HCT116 (cell line): ENCODE data around the gene ADAM17. TPM values are rescaled to one million over a fixed set of nuclear protein-coding genes. Genes with fewer than 3 reads are reported as not detected.

ENCODE experiments used
- ATAC-seq: fragments of 200-7000 bp; cut with Tn5 transposase; 2 replicates; pipeline ENCODE4 v1.9.1; 2020; ENCODE audit warnings: mild to moderate bottlenecking, moderate library complexity
- BruUV-seq: library from RNA; stranded (reverse); fragments of 400-500 nt; replicated peaks from 2 replicates; lab custom pipeline; 2021; lab: Mats Ljungman, UMichigan
- CTCF ChIA-PET: fragments of 300-600 bp; sonication (Branson Sonifier 250); formaldehyde crosslinking; loops from one replicate; lab custom pipeline; 2021; ENCODE audit warnings: antibody characterized with exemption; lab: Charles Lee
- POLR2A ChIA-PET: fragments of 300-600, 350-600 bp; sonication (Branson Sonifier 250); formaldehyde crosslinking; loops from one replicate; lab custom pipeline; 2021; ENCODE audit warnings: antibody characterized with exemption; lab: Charles Lee
- RAD21 ChIA-PET, 2 experiments: fragments of 300-600 bp; sonication (Branson Sonifier 250); formaldehyde crosslinking; loops; one replicate each; lab custom pipeline; 2023; ENCODE audit warnings: low total read pairs in 2 of 2; ENCODE audit not compliant: uncharacterized antibody in 2 of 2, unreplicated experiment in 2 of 2, low non-redundant PET in 1 of 2; lab: Charles Lee
- DNase-seq: peaks from one replicate; pipeline ENCODE4 v3.0.0-alpha.2; 2010; ENCODE audit warnings: low read depth, low spot score
- H2AFZ ChIP-seq: fragments of 200-600 bp; shearing (Covaris generic), sonication (generic); 2 replicates; pipeline ENCODE4 v1.6.1; 2017; ENCODE audit warnings: low read depth, mixed run types, mixed read lengths, antibody characterized with exemption, low read length; ENCODE audit not compliant: poor library complexity, severe bottlenecking
- H3K27ac ChIP-seq: 2 replicates; pipeline ENCODE4 v1.5.1; 2012; ENCODE audit warnings: low read depth, low read length
- H3K27me3 ChIP-seq: fragments of 200-600 bp; sonication (generic); 2 replicates; pipeline ENCODE4 v1.6.1; 2016; ENCODE audit warnings: mixed run types, low read length, mixed read lengths; ENCODE audit not compliant: insufficient read depth
- H3K36me3 ChIP-seq, 2 experiments: fragments of 200-500 bp in 1 of 2; fragments of 200-600 bp in 1 of 2; sonication (Bioruptor generic) in 1 of 2; sonication (generic) in 1 of 2; 2 replicates each; pipeline versions ENCODE4 v1.5.1 to v1.6.1; 2014 to 2016; ENCODE audit warnings: low read length in 2 of 2, inconsistent platforms in 1 of 2, mixed read lengths in 1 of 2, mixed run types in 1 of 2; ENCODE audit not compliant: insufficient read depth in 2 of 2, control insufficient read depth in 1 of 2
- H3K4me1 ChIP-seq, 2 experiments: fragments of 200-600 bp in 1 of 2; sonication (generic) in 1 of 2; 2 replicates each; pipeline versions ENCODE4 v1.5.1 to v1.6.1; 2012 to 2017; ENCODE audit warnings: low read length in 2 of 2, inconsistent platforms in 1 of 2, mild to moderate bottlenecking in 1 of 2, mixed read lengths in 1 of 2, mixed run types in 1 of 2, moderate library complexity in 1 of 2; ENCODE audit not compliant: insufficient read depth in 2 of 2, control insufficient read depth in 1 of 2
- H3K4me2 ChIP-seq: fragments of 200-600 bp; sonication (generic); 2 replicates; pipeline ENCODE4 v1.6.1; 2017; ENCODE audit warnings: mixed run types, low read length, mixed read lengths
- H3K4me3 ChIP-seq, 2 experiments: fragments of 200-600 bp in 1 of 2; sonication (generic) in 1 of 2; replicated peaks in 1 of 2; 2 replicates each; pipeline ENCODE4 v1.5.1; 2011 to 2016; ENCODE audit warnings: low read length in 2 of 2, control low read depth in 1 of 2, low read depth in 1 of 2, mild to moderate bottlenecking in 1 of 2, mixed read lengths in 1 of 2, mixed run types in 1 of 2
- H3K79me2 ChIP-seq: fragments of 200-600 bp; sonication (generic); 2 replicates; pipeline ENCODE4 v1.6.1; 2017; ENCODE audit warnings: mild to moderate bottlenecking, mixed run types, low read length, moderate library complexity, mixed read lengths; ENCODE audit not compliant: insufficient read depth
- H3K9ac ChIP-seq: fragments of 200-600 bp; sonication (generic); 2 replicates; pipeline ENCODE4 v1.6.1; 2016; ENCODE audit warnings: low read length, mixed read lengths
- H3K9me2 ChIP-seq: fragments of 200-600 bp; sonication (generic), shearing (Covaris generic); 2 replicates; pipeline ENCODE4 v1.6.1; 2017; ENCODE audit warnings: mixed run types, mild to moderate bottlenecking, moderate library complexity; ENCODE audit not compliant: insufficient read depth
- H3K9me3 ChIP-seq, 2 experiments: fragments of 200-500 bp in 1 of 2; fragments of 200-600 bp in 1 of 2; sonication (Bioruptor generic) in 1 of 2; sonication (generic) in 1 of 2; 2 replicates each; pipeline ENCODE4 v1.6.1; 2014 to 2017; ENCODE audit warnings: low read length in 2 of 2, mixed read lengths in 2 of 2, inconsistent platforms in 1 of 2, low read depth in 1 of 2, mild to moderate bottlenecking in 1 of 2, mixed run types in 1 of 2, moderate library complexity in 1 of 2; ENCODE audit not compliant: control insufficient read depth in 1 of 2, insufficient read depth in 1 of 2
- H4K20me1 ChIP-seq: fragments of 200-600 bp; sonication (generic), shearing (Covaris generic); 2 replicates; pipeline ENCODE4 v1.6.1; 2017; ENCODE audit warnings: mixed run types, mild to moderate bottlenecking, moderate library complexity; ENCODE audit not compliant: insufficient read depth
- ATF3 ChIP-seq: IDR thresholded peaks from 2 replicates; pipeline ENCODE4 v1.6.1; 2012
- CEBPB ChIP-seq: IDR thresholded peaks from 2 replicates; pipeline ENCODE4 v1.6.1; 2012; ENCODE audit warnings: low read depth
- EGR1 ChIP-seq: IDR thresholded peaks from 2 replicates; pipeline ENCODE4 v1.6.1; 2012; ENCODE audit warnings: low read depth
- ELF1 ChIP-seq: IDR thresholded peaks from 2 replicates; pipeline ENCODE4 v1.6.1; 2012; ENCODE audit warnings: low read depth, borderline replicate concordance
- EZH2 ChIP-seq: fragments of 200-600 bp; sonication (generic); IDR thresholded peaks from 2 replicates; pipeline ENCODE4 v1.6.1; 2017; ENCODE audit warnings: antibody characterized with exemption, mixed run types
- EZH2phosphoT487 ChIP-seq: fragments of 200-600 bp; IDR thresholded peaks from 2 replicates; pipeline ENCODE4 v1.6.1; 2018; ENCODE audit warnings: antibody characterized with exemption, borderline replicate concordance
- FOSL1 ChIP-seq: IDR thresholded peaks from 2 replicates; pipeline ENCODE4 v1.6.1; 2012; ENCODE audit warnings: low read depth
- JUND ChIP-seq: IDR thresholded peaks from 2 replicates; pipeline ENCODE4 v1.6.1; 2012
- POLR2A ChIP-seq: IDR thresholded peaks from 2 replicates; pipeline ENCODE4 v1.7.0; 2011; ENCODE audit warnings: borderline replicate concordance; ENCODE audit not compliant: insufficient read depth, insufficient read length; ENCODE audit errors: extremely low read depth
- POLR2AphosphoS5 ChIP-seq: IDR thresholded peaks from 2 replicates; pipeline ENCODE4 v1.6.1; 2011; ENCODE audit warnings: mild to moderate bottlenecking, low read depth, low read length, moderate library complexity
- RAD21 ChIP-seq: IDR thresholded peaks from 2 replicates; pipeline ENCODE4 v1.6.1; 2012; ENCODE audit warnings: low read depth, mild to moderate bottlenecking
- REST ChIP-seq: IDR thresholded peaks from 2 replicates; pipeline ENCODE4 v1.6.1; 2012; ENCODE audit warnings: low read depth
- SP1 ChIP-seq: IDR thresholded peaks from 2 replicates; pipeline ENCODE4 v1.6.1; 2012; ENCODE audit warnings: low read depth
- TCF7L2 ChIP-seq: IDR thresholded peaks from 2 replicates; pipeline ENCODE4 v1.7.0; 2011; ENCODE audit warnings: borderline replicate concordance, inconsistent platforms; ENCODE audit not compliant: insufficient read depth, insufficient read length; ENCODE audit errors: extremely low read depth
- YY1 ChIP-seq: IDR thresholded peaks from 2 replicates; pipeline ENCODE4 v1.6.1; 2011; ENCODE audit warnings: low read length, low read depth, moderate library complexity, mild to moderate bottlenecking; ENCODE audit not compliant: insufficient replicate concordance; ENCODE audit errors: extremely low read depth
- ZBTB33 ChIP-seq: IDR thresholded peaks from 2 replicates; pipeline ENCODE4 v1.6.1; 2011; ENCODE audit warnings: mild to moderate bottlenecking, low read length, moderate library complexity; ENCODE audit not compliant: insufficient replicate concordance; ENCODE audit errors: extremely low read depth
- ZFX ChIP-seq: fragments of 450-650 bp; IDR thresholded peaks from 2 replicates; pipeline ENCODE4 v1.6.1; 2017
- intact Hi-C: fragments of 100-400 bp; cut with micrococcal nuclease; formaldehyde crosslinking; loops from 2 replicates; pipeline ENCODE4 v1.10.0; 2022
- total RNA-seq: library from RNA; stranded (reverse); gene quantifications from one replicate; pipeline ENCODE4 v1.2.1, GENCODE V29; 2021; ENCODE audit not compliant: unreplicated experiment

ADAM17 gene
- total RNA-seq, 1 experiment from 2014 or later: 39.2 TPM

GRCh38 chr2:9594366-9595054, 38.9 kb upstream of the ADAM17 start:
- RAD21 ChIA-PET: interaction anchor here in 1 of 2 experiments (1.3 kb wide), 1 partner anchor 11 kb away, joined by 3 read pairs; no protein-coding TSS in a partner anchor
- no TSS peak for BruUV-seq
- POLR2A ChIA-PET: interaction anchor here (0.7 to 2.7 kb wide), 4 partner anchors 9 to 39 kb away, joined by 4 to 10 read pairs (median 5); partner anchors contain the start of genes ADAM17 and YWHAQ
- peaks cover 0 to 5% of the 10 kb centered on the region in 2 experiments; a peak in 2 of 4 replicates for H3K9me3 ChIP-seq
- no peaks in the 10 kb centered on the region for H3K9me2 ChIP-seq
- peaks cover 6% of the 10 kb centered on the region; the same call in 1 of the 2 replicates for H4K20me1 ChIP-seq
- H3K4me2 ChIP-seq: peak overlapping the region; percentile 59
- ATAC-seq (peak; percentile 87), DNase-seq (peak; percentile 59)
- H3K4me1 ChIP-seq: peaks cover 41 to 47% of the 10 kb centered on the region in 2 experiments
- H2AFZ ChIP-seq: no peak overlapping the region
- peaks cover 2 to 33% of the 10 kb centered on the region in 2 experiments; a peak in 2 of 4 replicates for H3K36me3 ChIP-seq
- no peak for TF ChIP-seq ELF1
- no peak for TF ChIP-seq RAD21
- TF ChIP-seq POLR2A: no peak
- TF ChIP-seq REST: no peak
- peak; percentile 24; the same call in 1 of the 2 replicates for TF ChIP-seq SP1
- peak; percentile 88 for TF ChIP-seq EGR1
- no peak for TF ChIP-seq TCF7L2
- TF ChIP-seq JUND: no peak; the same call in 1 of the 2 replicates
- 0 out of 2 replicates have a peak, but pooled peaks have one; percentile 7 for TF ChIP-seq POLR2AphosphoS5
- TF ChIP-seq YY1: no peak
- TF ChIP-seq EZH2phosphoT487: no peak
- TF ChIP-seq ZBTB33: no peak
- TF ChIP-seq ZFX: no peak
- peak; percentile 46 for TF ChIP-seq FOSL1
- no peak for TF ChIP-seq EZH2
- 0 out of 2 replicates have a peak, but pooled peaks have one; percentile 17 for TF ChIP-seq CEBPB
- no peak for TF ChIP-seq ATF3
- H3K9ac ChIP-seq: peak overlapping the region; percentile 37
- CTCF ChIA-PET: no interaction called here
- H3K4me3 ChIP-seq: peak overlapping the region in 1 of 2 experiments; percentile 17; a peak in 1 of 4 replicates
- peak overlapping the region; percentile 78 for H3K27ac ChIP-seq
- H3K27me3 ChIP-seq: no peaks in the 10 kb centered on the region
- H3K79me2 ChIP-seq: peaks cover 100% of the 10 kb centered on the region
- intact Hi-C loops: no loop called here
